ENCODE data around the gene GRIN2A.

- TF ChIP-seq POLR2A (IDR thresholded peaks at IDR 0.05; ENCODE audit: low read depth, low read length) (no peak), TAF1 (IDR thresholded peaks at IDR 0.05; ENCODE audit: borderline replicate concordance, low read depth, low read length) (no peak), POLR2AphosphoS5 (IDR thresholded peaks at IDR 0.05; ENCODE audit: low read depth, low read length) (no peak)
Measured at GRCh38 chr16:10231563-10231962, 49.3 kb upstream of the GRIN2A start.
